ENCODE results near the gene CIRBP. TPM values are rescaled to one million over a fixed set of nuclear protein-coding genes. Genes with fewer than 3 reads are reported as not detected.

CIRBP gene
- total and polyA plus RNA-seq, 9 of the 15 experiments (the other 6 are each of a cell fraction or from before 2014, with no cell fraction given): 20.5 to 327 (median 176) TPM

DNA sequence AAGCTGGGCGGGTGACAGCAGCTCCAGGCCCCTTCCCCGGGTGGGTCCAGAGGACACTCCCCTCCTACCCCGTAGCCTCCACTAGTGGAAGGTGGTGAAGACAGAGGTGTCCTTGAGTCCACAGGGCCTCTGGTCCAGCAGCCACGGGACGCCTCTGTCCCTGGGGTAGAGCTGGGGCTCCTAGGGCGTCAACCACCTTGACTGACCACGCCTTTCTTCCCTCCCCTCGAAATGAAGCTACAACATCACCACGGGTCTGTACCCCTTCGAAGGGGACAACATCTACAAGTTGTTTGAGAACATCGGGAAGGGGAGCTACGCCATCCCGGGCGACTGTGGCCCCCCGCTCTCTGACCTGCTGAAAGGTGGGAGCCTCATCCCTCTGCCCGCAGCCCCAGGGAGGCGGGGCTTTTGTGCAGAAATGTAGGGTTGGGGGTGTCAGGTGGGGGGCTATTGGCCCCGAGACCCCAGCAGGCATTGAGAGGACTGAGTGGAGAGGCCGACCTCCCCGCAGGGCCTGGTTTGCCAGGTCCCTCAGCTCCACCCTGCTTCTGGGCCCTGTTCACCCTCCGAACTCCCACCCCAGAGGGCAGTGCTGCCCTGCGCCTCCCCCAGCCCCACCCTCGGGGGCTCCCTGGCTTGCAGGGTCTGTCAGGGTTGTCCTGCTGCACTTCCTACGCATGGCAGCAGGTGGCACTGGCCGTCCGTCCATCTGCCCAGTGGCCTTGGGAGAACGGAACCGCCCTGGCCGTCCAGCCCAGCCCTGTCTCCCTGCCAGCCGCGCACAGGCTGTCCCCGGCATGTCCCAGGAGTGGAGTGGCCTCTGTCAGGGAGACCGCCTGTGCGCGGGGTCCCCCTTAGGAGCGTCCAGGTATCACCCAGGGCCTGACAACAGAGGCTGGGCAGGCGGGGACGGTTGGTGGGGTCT, 47.9 kb upstream of the CIRBP start (continued):
- TF ChIP-seq, protein P1, sequence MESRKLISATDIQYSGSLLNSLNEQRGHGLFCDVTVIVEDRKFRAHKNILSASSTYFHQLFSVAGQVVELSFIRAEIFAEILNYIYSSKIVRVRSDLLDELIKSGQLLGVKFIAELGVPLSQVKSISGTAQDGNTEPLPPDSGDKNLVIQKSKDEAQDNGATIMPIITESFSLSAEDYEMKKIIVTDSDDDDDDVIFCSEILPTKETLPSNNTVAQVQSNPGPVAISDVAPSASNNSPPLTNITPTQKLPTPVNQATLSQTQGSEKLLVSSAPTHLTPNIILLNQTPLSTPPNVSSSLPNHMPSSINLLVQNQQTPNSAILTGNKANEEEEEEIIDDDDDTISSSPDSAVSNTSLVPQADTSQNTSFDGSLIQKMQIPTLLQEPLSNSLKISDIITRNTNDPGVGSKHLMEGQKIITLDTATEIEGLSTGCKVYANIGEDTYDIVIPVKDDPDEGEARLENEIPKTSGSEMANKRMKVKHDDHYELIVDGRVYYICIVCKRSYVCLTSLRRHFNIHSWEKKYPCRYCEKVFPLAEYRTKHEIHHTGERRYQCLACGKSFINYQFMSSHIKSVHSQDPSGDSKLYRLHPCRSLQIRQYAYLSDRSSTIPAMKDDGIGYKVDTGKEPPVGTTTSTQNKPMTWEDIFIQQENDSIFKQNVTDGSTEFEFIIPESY (CRISPR knock-in tag; IDR thresholded peaks at IDR 0.05): peak; percentile 35; the same call in 1 of the 2 replicates
- TF ChIP-seq, protein P2, sequence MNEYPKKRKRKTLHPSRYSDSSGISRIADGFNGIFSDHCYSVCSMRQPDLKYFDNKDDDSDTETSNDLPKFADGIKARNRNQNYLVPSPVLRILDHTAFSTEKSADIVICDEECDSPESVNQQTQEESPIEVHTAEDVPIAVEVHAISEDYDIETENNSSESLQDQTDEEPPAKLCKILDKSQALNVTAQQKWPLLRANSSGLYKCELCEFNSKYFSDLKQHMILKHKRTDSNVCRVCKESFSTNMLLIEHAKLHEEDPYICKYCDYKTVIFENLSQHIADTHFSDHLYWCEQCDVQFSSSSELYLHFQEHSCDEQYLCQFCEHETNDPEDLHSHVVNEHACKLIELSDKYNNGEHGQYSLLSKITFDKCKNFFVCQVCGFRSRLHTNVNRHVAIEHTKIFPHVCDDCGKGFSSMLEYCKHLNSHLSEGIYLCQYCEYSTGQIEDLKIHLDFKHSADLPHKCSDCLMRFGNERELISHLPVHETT (CRISPR knock-in tag; conservative IDR thresholded peaks at IDR 0.05 in 1 of 2, IDR thresholded peaks at IDR 0.05 in 1 of 2): no peak
- TF ChIP-seq UBTF (IDR thresholded peaks at IDR 0.05; ENCODE audit: borderline replicate concordance in 1 of 2, low read depth in 2 of 2, low read length in 2 of 2): no peak
- 0 out of 2 replicates have a peak, but pooled peaks have one; percentile 43 for TF ChIP-seq FOXP1 (CRISPR knock-in tag; IDR thresholded peaks at IDR 0.05)
- TF ChIP-seq, protein P3, sequence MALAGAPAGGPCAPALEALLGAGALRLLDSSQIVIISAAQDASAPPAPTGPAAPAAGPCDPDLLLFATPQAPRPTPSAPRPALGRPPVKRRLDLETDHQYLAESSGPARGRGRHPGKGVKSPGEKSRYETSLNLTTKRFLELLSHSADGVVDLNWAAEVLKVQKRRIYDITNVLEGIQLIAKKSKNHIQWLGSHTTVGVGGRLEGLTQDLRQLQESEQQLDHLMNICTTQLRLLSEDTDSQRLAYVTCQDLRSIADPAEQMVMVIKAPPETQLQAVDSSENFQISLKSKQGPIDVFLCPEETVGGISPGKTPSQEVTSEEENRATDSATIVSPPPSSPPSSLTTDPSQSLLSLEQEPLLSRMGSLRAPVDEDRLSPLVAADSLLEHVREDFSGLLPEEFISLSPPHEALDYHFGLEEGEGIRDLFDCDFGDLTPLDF (CRISPR knock-in tag; IDR thresholded peaks at IDR 0.05): no peak
- TF ChIP-seq, protein P4, sequence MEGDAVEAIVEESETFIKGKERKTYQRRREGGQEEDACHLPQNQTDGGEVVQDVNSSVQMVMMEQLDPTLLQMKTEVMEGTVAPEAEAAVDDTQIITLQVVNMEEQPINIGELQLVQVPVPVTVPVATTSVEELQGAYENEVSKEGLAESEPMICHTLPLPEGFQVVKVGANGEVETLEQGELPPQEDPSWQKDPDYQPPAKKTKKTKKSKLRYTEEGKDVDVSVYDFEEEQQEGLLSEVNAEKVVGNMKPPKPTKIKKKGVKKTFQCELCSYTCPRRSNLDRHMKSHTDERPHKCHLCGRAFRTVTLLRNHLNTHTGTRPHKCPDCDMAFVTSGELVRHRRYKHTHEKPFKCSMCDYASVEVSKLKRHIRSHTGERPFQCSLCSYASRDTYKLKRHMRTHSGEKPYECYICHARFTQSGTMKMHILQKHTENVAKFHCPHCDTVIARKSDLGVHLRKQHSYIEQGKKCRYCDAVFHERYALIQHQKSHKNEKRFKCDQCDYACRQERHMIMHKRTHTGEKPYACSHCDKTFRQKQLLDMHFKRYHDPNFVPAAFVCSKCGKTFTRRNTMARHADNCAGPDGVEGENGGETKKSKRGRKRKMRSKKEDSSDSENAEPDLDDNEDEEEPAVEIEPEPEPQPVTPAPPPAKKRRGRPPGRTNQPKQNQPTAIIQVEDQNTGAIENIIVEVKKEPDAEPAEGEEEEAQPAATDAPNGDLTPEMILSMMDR (IDR thresholded peaks at IDR 0.05 in 2 of 3, conservative IDR thresholded peaks at IDR 0.05 in 1 of 3; ENCODE audit: insufficient read depth in 2 of 3, low read depth in 1 of 3, low read length in 3 of 3): peak; percentile 50 to 65 (median 53)
- no peak for TF ChIP-seq NFYB (IDR thresholded peaks at IDR 0.05; ENCODE audit: extremely low read depth, insufficient read length)
- TF ChIP-seq ZNF133 (CRISPR knock-in tag; IDR thresholded peaks at IDR 0.05): no peak
- TF ChIP-seq ZBTB7A (IDR thresholded peaks at IDR 0.05; ENCODE audit: borderline replicate concordance, control insufficient read depth, low read depth, low read length): peak; percentile 58; the same call in 1 of the 2 replicates
- no peak for TF ChIP-seq PURB (CRISPR knock-in tag; IDR thresholded peaks at IDR 0.05; ENCODE audit: low read depth)
- no peak for TF ChIP-seq TCF3 (CRISPR knock-in tag; IDR thresholded peaks at IDR 0.05)
- TF ChIP-seq E2F5 (CRISPR knock-in tag; IDR thresholded peaks at IDR 0.05): no peak
- no peak for TF ChIP-seq CBX1 (IDR thresholded peaks at IDR 0.05; ENCODE audit: low read depth)
- no peak for TF ChIP-seq SREBF2 (CRISPR knock-in tag; IDR thresholded peaks at IDR 0.05)
- TF ChIP-seq KDM1A (IDR thresholded peaks at IDR 0.05): no peak

All from K562 (cell line).